ENCODE data around the gene LAMP5. TPM values are rescaled to one million over a fixed set of nuclear protein-coding genes. Genes with fewer than 3 reads are reported as not detected.
A peak's percentile ranks its signal among the peaks of the same experiment; 100 is the strongest.

LAMP5 gene
- total and polyA plus RNA-seq, 12 donors = 0.35 to 6.6 (median 1.4) TPM

GRCh38 chr20:9516234-9516871 lies 2.0 kb downstream of the LAMP5 start:
- Histone ChIP-seq H3K4me1 (replicated peaks in 1 of 2) (peaks cover 0 to 8% of the 10 kb centered on the region in 2 donors), H3K9me3 (replicated peaks in 1 of 3) (no peaks in the 10 kb centered on the region), H3K27me3 (peaks cover 49% of the 10 kb centered on the region), H3K27ac (peak overlapping the region in 1 of 5 donors; percentile 29), H3K4me3 (peak overlapping the region in 1 of 4 donors; percentile 13), H3K36me3 (replicated peaks in 1 of 2) (no peaks in the 10 kb centered on the region)
- no peak for TF ChIP-seq POLR2A (IDR thresholded peaks at IDR 0.05)
- TF ChIP-seq, protein P1, sequence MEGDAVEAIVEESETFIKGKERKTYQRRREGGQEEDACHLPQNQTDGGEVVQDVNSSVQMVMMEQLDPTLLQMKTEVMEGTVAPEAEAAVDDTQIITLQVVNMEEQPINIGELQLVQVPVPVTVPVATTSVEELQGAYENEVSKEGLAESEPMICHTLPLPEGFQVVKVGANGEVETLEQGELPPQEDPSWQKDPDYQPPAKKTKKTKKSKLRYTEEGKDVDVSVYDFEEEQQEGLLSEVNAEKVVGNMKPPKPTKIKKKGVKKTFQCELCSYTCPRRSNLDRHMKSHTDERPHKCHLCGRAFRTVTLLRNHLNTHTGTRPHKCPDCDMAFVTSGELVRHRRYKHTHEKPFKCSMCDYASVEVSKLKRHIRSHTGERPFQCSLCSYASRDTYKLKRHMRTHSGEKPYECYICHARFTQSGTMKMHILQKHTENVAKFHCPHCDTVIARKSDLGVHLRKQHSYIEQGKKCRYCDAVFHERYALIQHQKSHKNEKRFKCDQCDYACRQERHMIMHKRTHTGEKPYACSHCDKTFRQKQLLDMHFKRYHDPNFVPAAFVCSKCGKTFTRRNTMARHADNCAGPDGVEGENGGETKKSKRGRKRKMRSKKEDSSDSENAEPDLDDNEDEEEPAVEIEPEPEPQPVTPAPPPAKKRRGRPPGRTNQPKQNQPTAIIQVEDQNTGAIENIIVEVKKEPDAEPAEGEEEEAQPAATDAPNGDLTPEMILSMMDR (IDR thresholded peaks at IDR 0.05) = no peak
- DNase-seq = peak in 6 of 7 donors; percentile 36 to 63 (median 42)
- WGBS, 4 donors = 6 to 13% (median 9%) methylated on average over 24 to 28 of the region's 28 CpGs
- intact Hi-C loops (cut with DNase I) = no loop called here

GRCh38 chr20:9517297-9518162 lies 3.1 kb downstream of the LAMP5 start:
- Histone ChIP-seq H3K36me3 (replicated peaks in 1 of 2) (no peaks in the 10 kb centered on the region), H3K4me1 (replicated peaks in 1 of 2) (peaks cover 0 to 8% of the 10 kb centered on the region in 2 donors), H3K4me3 (no peak overlapping the region), H3K27ac (no peak overlapping the region), H3K27me3 (peaks cover 49% of the 10 kb centered on the region), H3K9me3 (replicated peaks in 1 of 3) (no peaks in the 10 kb centered on the region)
- TF ChIP-seq, protein P1 (IDR thresholded peaks at IDR 0.05) = no peak
- TF ChIP-seq POLR2A (IDR thresholded peaks at IDR 0.05) = no peak
- WGBS, 4 donors = 66 to 73% (median 70%) methylated on average over 7 to 8 of the region's 8 CpGs
- DNase-seq = no peak
- intact Hi-C loops (cut with DNase I) = no loop called here

DNA sequence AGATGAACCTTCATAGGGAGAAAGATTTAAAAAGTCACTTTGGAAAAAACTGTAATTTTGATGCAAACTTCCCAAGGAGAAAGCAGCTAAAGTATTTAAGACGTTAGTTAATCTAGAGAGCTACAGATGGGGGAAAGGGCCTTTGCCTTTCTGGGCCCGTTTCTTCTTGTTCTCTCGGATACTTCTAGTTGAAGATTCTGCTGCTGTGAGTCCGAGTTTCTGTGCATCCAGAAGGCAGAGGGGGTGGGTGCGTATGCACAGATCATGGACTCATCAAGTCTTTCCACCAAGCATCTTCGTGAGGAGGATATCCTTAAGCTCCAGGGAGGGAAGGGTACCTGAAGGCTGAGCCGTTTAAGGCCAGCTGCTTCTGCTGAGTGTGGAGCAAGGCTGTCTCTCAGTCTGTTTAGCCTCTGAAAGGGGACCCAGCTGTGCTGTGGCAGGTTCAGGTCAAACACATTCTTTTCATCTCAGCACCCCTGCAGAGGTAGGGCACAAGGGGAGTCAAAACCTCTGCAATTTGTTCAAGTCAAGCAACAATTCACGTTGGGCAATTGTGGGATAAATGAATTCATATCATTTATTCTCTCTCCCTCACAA lies 4.3 kb downstream of the LAMP5 start:
- no peak for TF ChIP-seq POLR2A (IDR thresholded peaks at IDR 0.05)
- TF ChIP-seq, protein P1 (IDR thresholded peaks at IDR 0.05) = no peak

GRCh38 chr20:9520086-9520485 lies 5.7 kb downstream of the LAMP5 start:
- Histone ChIP-seq H3K36me3 (replicated peaks in 1 of 2) (no peaks in the 10 kb centered on the region), H3K27ac (no peak overlapping the region), H3K4me1 (replicated peaks in 1 of 2) (peaks cover 0 to 8% of the 10 kb centered on the region in 2 donors), H3K9me3 (replicated peaks in 1 of 3) (no peaks in the 10 kb centered on the region), H3K4me3 (no peak overlapping the region), H3K27me3 (peaks cover 40% of the 10 kb centered on the region)
- WGBS, 4 donors = 78 to 82% (median 82%) methylated on average over 4 of the region's 4 CpGs
- DNase-seq = no peak
- TF ChIP-seq, protein P1 (IDR thresholded peaks at IDR 0.05) = no peak
- no peak for TF ChIP-seq POLR2A (IDR thresholded peaks at IDR 0.05)
- intact Hi-C loops (cut with DNase I) = no loop called here

More for the DNA sequence above, 4.3 kb downstream of the LAMP5 start:
- intact Hi-C loops (cut with DNase I) = no loop called here
- H3K4me3 ChIP-seq = no peak overlapping the region
- DNase-seq = no peak
- H3K4me1 ChIP-seq (replicated peaks in 1 of 2) = peaks cover 0 to 8% of the 10 kb centered on the region in 2 donors
- H3K9me3 ChIP-seq (replicated peaks in 1 of 3) = no peaks in the 10 kb centered on the region
- H3K27me3 ChIP-seq = peaks cover 49% of the 10 kb centered on the region
- no peaks in the 10 kb centered on the region for H3K36me3 ChIP-seq (replicated peaks in 1 of 2)
- H3K27ac ChIP-seq = no peak overlapping the region
- 48 to 63% (median 57%) methylated on average over 8 of the region's 8 CpGs for WGBS, 4 donors
